HG03354 (cell line): ENCODE results near the gene USP36.

Experiments used
- ATAC-seq: cut with Tn5 transposase; IDR thresholded peaks from one replicate; pipeline ENCODE4 v1.9.1; 2021; ENCODE audit warnings: mild to moderate bottlenecking; ENCODE audit not compliant: unreplicated experiment, poor library complexity, severe bottlenecking

The USP36 gene

GRCh38 chr17:78819806-78820792 is 20.5 kb downstream of the USP36 start:
- ATAC-seq = no peak

- no peak for ATAC-seq
These were observed 21.2 kb downstream of the USP36 start for GRCh38 chr17:78819402-78819801.

GRCh38 chr17:78818932-78819331 is 21.7 kb downstream of the USP36 start:
- ATAC-seq = no peak

GRCh38 chr17:78818152-78818846 is 22.3 kb downstream of the USP36 start:
- ATAC-seq = no peak

- no peak for ATAC-seq
These were observed 23.5 kb downstream of the USP36 start for GRCh38 chr17:78817123-78817522.

GRCh38 chr17:78815696-78816095 is 24.9 kb downstream of the USP36 start:
- no peak for ATAC-seq

GRCh38 chr17:78812855-78813254 is 27.8 kb downstream of the USP36 start:
- ATAC-seq = no peak

- no peak for ATAC-seq
These were observed 32.5 kb downstream of the USP36 start for GRCh38 chr17:78808163-78808562.

GRCh38 chr17:78806451-78806850 is 34.2 kb downstream of the USP36 start:
- ATAC-seq = no peak

GRCh38 chr17:78805301-78805700 is 35.3 kb downstream of the USP36 start:
- no peak for ATAC-seq

- no peak for ATAC-seq
These were observed 35.8 kb downstream of the USP36 start for GRCh38 chr17:78804777-78805176.

- no peak for ATAC-seq
These were observed 37.3 kb downstream of the USP36 start for GRCh38 chr17:78803186-78803845.

GRCh38 chr17:78802459-78802858 is 38.2 kb downstream of the USP36 start:
- ATAC-seq = no peak

- no peak for ATAC-seq
These were observed 38.6 kb downstream of the USP36 start for GRCh38 chr17:78802008-78802407.

- no peak for ATAC-seq
These were observed 40.3 kb downstream of the USP36 start for GRCh38 chr17:78800132-78800931.

- ATAC-seq = no peak
These were observed 41.7 kb downstream of the USP36 start for GRCh38 chr17:78798695-78799559.

GRCh38 chr17:78797691-78798585 is 42.7 kb downstream of the USP36 start:
- ATAC-seq = no peak

GRCh38 chr17:78797213-78797612 is 43.4 kb downstream of the USP36 start:
- no peak for ATAC-seq
